HG03045 (cell line): ENCODE data around the gene CCDC69.
A peak's percentile ranks its signal among the peaks of the same experiment; 100 is the strongest.
"Not testable (repeated sequence)": the region's sequence is repeated elsewhere in the genome, so short reads cannot be mapped to it uniquely, and the experiment has no call there.

Source experiments
- ATAC-seq: cut with Tn5 transposase; IDR thresholded peaks from one replicate; pipeline ENCODE4 v1.9.1; 2021; ENCODE audit warnings: mild to moderate bottlenecking, moderate library complexity; ENCODE audit not compliant: unreplicated experiment

Gene CCDC69

GRCh38 chr5:151245680-151246219, 21.9 kb upstream of the CCDC69 start:
- no peak for ATAC-seq

GRCh38 chr5:151244206-151244605, 20.3 kb upstream of the CCDC69 start:
- ATAC-seq: no peak

- no peak for ATAC-seq
Measured at GRCh38 chr5:151243564-151243963, 19.7 kb upstream of the CCDC69 start.

- ATAC-seq: no peak
Measured at GRCh38 chr5:151243127-151243526, 19.2 kb upstream of the CCDC69 start.

GRCh38 chr5:151240924-151241635, 17.2 kb upstream of the CCDC69 start:
- no peak for ATAC-seq

GRCh38 chr5:151240268-151240835, 16.5 kb upstream of the CCDC69 start:
- ATAC-seq: not testable (repeated sequence)

GRCh38 chr5:151239237-151239861, 15.5 kb upstream of the CCDC69 start:
- no peak for ATAC-seq

GRCh38 chr5:151238303-151238741, 14.4 kb upstream of the CCDC69 start:
- ATAC-seq: no peak

- no peak for ATAC-seq
Measured at GRCh38 chr5:151237685-151238084, 13.8 kb upstream of the CCDC69 start.

- no peak for ATAC-seq
Measured at GRCh38 chr5:151236888-151237287, 13.0 kb upstream of the CCDC69 start.

GRCh38 chr5:151235239-151235571, 11.3 kb upstream of the CCDC69 start:
- ATAC-seq: not testable (repeated sequence)

- peak; percentile 81 for ATAC-seq
Measured at GRCh38 chr5:151234476-151235238, 10.8 kb upstream of the CCDC69 start.

GRCh38 chr5:151233616-151234085, 9.8 kb upstream of the CCDC69 start:
- ATAC-seq: peak; percentile 58

GRCh38 chr5:151231359-151231758, 7.5 kb upstream of the CCDC69 start:
- no peak for ATAC-seq

GRCh38 chr5:151230048-151230680, 6.3 kb upstream of the CCDC69 start:
- no peak for ATAC-seq

GRCh38 chr5:151228986-151229385, 5.1 kb upstream of the CCDC69 start:
- no peak for ATAC-seq

GRCh38 chr5:151227918-151228447, 4.1 kb upstream of the CCDC69 start:
- ATAC-seq: no peak

GRCh38 chr5:151225475-151225874, 1.6 kb upstream of the CCDC69 start:
- ATAC-seq: no peak

GRCh38 chr5:151225071-151225470, 1.2 kb upstream of the CCDC69 start:
- ATAC-seq: no peak

- peak; percentile 28 for ATAC-seq
Measured at GRCh38 chr5:151224372-151224771, 480 bp upstream of the CCDC69 start.
